Heart left ventricle (tissue), 13 donors: ENCODE measurements around the gene KCNAB1.

Experiments
- POLR2A ChIP-seq, 2 donors: fragments of 450-650 bp; IDR thresholded peaks; one replicate each; pipeline ENCODE4 v1.6.1; 2017; ENCODE audit warnings: antibody characterized with exemption in 2 of 2, mild to moderate bottlenecking in 2 of 2, moderate library complexity in 2 of 2
- TF ChIP-seq, protein P1 (sequence below), 12 donors: fragments of 200-600 bp; sonication (generic) in 4 of 12; IDR thresholded peaks; one replicate each; pipeline versions ENCODE4 v1.5.0 to v1.8.0; 2018 to 2022; ENCODE audit warnings: antibody characterized with exemption in 12 of 12, mild to moderate bottlenecking in 5 of 12
- donor health status: ischemic (EF 13 %, LVEDD 7.1; RV severe dilation, severe dysfunction).
- donor health status: DM: no; HTN: yes; CAD: no.
- donor health status: DM: no; HTN: no; CAD: no.
- donor health status: ischemic (EF 25% LVEDD 6.9; RV normal size, moderate dysfunction).
- donor health status: ischemic (EF 25% LVEDD 5.7; RV mildly dilated, moderate dysfunction).
- donor health status: ischemic (EF 35%, LVEDD 5.7; RV mildly dilated, moderate dysfunction).
- donor health status: nonischemic (EF 11% LVEDD 7.7; RV severe dilation, severe dysfunction).
- donor health status: DM: yes; HTN: yes; CAD: no.
- donor health status: PGD.
- donor health status: ischemic (EF 29% LVEDD 5.4; RV normal size, mild dysfunction).
- donor health status: nonischemic (EF 23%, LVEDD 6.1; RV moderate dilation, normal function).

DNA sequence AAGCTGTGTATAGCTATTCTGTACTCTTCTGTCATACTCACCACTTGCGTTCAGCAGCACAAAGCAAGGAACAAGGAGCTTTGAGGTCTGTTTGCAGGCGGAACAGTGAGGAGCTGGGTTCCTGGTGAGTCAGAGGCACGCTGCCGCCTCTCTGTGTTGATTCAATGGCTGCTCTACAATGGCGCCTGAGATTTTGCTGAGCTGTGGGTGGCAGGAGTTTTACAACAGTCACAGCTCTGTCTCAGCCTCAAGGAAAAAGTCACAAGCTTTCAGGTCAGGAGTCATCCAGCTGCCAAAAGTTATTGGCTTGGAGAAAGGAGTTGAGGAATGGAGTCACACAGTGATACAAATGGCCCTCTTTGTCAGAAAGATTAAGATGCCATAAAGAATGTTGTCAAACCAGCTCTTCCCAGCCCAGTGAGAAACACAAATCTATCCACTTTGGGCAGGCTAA, 336.4 kb downstream of the KCNAB1 start:
- no peak for TF ChIP-seq POLR2A (IDR thresholded peaks at IDR 0.05)
- TF ChIP-seq, protein P1, sequence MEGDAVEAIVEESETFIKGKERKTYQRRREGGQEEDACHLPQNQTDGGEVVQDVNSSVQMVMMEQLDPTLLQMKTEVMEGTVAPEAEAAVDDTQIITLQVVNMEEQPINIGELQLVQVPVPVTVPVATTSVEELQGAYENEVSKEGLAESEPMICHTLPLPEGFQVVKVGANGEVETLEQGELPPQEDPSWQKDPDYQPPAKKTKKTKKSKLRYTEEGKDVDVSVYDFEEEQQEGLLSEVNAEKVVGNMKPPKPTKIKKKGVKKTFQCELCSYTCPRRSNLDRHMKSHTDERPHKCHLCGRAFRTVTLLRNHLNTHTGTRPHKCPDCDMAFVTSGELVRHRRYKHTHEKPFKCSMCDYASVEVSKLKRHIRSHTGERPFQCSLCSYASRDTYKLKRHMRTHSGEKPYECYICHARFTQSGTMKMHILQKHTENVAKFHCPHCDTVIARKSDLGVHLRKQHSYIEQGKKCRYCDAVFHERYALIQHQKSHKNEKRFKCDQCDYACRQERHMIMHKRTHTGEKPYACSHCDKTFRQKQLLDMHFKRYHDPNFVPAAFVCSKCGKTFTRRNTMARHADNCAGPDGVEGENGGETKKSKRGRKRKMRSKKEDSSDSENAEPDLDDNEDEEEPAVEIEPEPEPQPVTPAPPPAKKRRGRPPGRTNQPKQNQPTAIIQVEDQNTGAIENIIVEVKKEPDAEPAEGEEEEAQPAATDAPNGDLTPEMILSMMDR (IDR thresholded peaks at IDR 0.05) = no peak
